ENCODE measurements around the gene MELTF.

GRCh38 chr3:197028728-197029510 lies 698 bp downstream of the MELTF start:
- TF ChIP-seq SIX5 (IDR thresholded peaks at IDR 0.05; ENCODE audit: borderline replicate concordance in 1 of 2, insufficient read depth in 1 of 2, low read depth in 1 of 2, low read length in 2 of 2), result no peak
- TF ChIP-seq ZNF740 (CRISPR knock-in tag; IDR thresholded peaks at IDR 0.05), result no peak
- TF ChIP-seq ZNF740 (tag; IDR thresholded peaks at IDR 0.05), result no peak
- no peak for TF ChIP-seq CTCF (IDR thresholded peaks at IDR 0.05 in 2 of 3, conservative IDR thresholded peaks at IDR 0.05 in 1 of 3; ENCODE audit: insufficient read depth in 2 of 3, low read depth in 1 of 3, low read length in 3 of 3)

Measured in K562 (cell line).